Measurements from ENCODE around the gene LZTR1.

- TF ChIP-seq, protein P1, sequence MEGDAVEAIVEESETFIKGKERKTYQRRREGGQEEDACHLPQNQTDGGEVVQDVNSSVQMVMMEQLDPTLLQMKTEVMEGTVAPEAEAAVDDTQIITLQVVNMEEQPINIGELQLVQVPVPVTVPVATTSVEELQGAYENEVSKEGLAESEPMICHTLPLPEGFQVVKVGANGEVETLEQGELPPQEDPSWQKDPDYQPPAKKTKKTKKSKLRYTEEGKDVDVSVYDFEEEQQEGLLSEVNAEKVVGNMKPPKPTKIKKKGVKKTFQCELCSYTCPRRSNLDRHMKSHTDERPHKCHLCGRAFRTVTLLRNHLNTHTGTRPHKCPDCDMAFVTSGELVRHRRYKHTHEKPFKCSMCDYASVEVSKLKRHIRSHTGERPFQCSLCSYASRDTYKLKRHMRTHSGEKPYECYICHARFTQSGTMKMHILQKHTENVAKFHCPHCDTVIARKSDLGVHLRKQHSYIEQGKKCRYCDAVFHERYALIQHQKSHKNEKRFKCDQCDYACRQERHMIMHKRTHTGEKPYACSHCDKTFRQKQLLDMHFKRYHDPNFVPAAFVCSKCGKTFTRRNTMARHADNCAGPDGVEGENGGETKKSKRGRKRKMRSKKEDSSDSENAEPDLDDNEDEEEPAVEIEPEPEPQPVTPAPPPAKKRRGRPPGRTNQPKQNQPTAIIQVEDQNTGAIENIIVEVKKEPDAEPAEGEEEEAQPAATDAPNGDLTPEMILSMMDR (conservative IDR thresholded peaks at IDR 0.05; ENCODE audit: low read length) = no peak
- TF ChIP-seq EZH2phosphoT487 (IDR thresholded peaks at IDR 0.05; ENCODE audit: borderline replicate concordance) = no peak
Observed at GRCh38 chr22:21038405-21038804, 56.3 kb downstream of the LZTR1 start.
